VCaP (cell line): ENCODE results near the gene DGKQ.
A peak's percentile ranks its signal among the peaks of the same experiment; 100 is the strongest.
"Not testable (repeated sequence)": the region's sequence is repeated elsewhere in the genome, so short reads cannot be mapped to it uniquely, and the experiment has no call there.

Experiments used
- H3K27ac ChIP-seq: fragments of 450-650 bp; 2 replicates; pipeline ENCODE4 v1.5.1; 2017
- TF ChIP-seq, protein P1 (sequence below): fragments of 450-650 bp; conservative IDR thresholded peaks from 2 replicates; pipeline ENCODE4 v1.5.1; 2017; ENCODE audit warnings: mild to moderate bottlenecking, moderate library complexity

Gene DGKQ

DNA sequence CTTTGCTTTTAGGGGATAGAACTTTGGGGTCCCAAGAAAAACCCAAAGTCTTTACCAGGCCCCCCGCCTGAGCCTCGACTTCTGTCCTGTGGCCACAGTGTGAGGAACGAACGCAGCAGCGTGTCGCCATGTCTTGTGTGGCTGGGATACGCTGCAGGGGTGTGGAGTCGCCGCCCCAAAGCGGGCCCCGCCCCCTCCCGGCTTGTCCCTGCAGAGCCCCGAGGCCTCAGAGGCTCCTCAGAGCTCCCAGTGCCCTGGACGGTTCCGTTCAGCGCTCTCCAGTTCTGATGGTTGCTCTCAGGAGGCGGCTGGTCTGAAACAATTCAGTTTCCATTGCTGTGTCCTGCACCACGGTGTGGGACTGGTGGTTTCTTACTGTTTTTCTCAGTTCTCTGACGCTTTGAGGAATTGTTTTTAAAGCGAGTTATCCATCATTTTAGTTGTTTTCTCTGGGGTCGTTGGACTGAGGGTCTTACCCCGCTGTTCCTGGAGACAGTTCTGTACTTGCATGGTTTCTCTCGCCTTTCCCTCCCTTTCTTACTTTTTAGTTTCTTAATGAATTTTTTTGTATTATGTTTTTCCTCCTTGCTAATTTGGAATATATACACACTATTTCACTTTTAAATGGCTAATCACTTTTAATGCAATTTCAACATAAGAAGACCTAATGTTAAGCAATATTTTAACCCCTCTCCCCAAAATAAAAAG is 11.9 kb upstream of the DGKQ start:
- peak overlapping the region; percentile 88 for H3K27ac ChIP-seq
- TF ChIP-seq, protein P1, sequence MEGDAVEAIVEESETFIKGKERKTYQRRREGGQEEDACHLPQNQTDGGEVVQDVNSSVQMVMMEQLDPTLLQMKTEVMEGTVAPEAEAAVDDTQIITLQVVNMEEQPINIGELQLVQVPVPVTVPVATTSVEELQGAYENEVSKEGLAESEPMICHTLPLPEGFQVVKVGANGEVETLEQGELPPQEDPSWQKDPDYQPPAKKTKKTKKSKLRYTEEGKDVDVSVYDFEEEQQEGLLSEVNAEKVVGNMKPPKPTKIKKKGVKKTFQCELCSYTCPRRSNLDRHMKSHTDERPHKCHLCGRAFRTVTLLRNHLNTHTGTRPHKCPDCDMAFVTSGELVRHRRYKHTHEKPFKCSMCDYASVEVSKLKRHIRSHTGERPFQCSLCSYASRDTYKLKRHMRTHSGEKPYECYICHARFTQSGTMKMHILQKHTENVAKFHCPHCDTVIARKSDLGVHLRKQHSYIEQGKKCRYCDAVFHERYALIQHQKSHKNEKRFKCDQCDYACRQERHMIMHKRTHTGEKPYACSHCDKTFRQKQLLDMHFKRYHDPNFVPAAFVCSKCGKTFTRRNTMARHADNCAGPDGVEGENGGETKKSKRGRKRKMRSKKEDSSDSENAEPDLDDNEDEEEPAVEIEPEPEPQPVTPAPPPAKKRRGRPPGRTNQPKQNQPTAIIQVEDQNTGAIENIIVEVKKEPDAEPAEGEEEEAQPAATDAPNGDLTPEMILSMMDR: no peak

GRCh38 chr4:984336-985054 is 11.1 kb upstream of the DGKQ start:
- TF ChIP-seq, protein P1: no peak
- H3K27ac ChIP-seq: no peak overlapping the region

- H3K27ac ChIP-seq: no peak overlapping the region
- TF ChIP-seq, protein P1: no peak
Measured at GRCh38 chr4:982814-983213, 9.4 kb upstream of the DGKQ start.

DNA sequence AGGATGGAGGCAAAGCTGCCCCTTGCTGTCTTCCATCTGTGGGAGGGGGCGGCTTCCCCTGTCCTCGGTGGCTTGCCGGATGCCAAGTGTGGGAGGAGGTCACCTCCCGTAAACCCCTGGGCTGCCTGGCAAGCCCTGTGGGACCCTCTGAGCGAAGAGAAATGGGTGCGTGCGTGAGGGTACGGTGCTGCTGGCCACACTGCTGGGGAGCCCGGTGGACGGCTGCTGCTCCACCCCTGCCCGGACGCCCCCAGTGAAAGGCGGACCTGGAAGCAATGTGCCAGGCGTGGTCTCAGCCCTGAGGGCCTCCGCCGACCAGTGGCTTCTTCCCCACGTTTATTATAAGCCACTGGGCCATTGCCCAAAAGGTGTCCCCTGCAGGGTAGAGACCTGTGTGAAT is 8.9 kb upstream of the DGKQ start:
- H3K27ac ChIP-seq: no peak overlapping the region
- TF ChIP-seq, protein P1: no peak

GRCh38 chr4:978957-979701 is 5.8 kb upstream of the DGKQ start:
- H3K27ac ChIP-seq: no peak overlapping the region
- TF ChIP-seq, protein P1: no peak

DNA sequence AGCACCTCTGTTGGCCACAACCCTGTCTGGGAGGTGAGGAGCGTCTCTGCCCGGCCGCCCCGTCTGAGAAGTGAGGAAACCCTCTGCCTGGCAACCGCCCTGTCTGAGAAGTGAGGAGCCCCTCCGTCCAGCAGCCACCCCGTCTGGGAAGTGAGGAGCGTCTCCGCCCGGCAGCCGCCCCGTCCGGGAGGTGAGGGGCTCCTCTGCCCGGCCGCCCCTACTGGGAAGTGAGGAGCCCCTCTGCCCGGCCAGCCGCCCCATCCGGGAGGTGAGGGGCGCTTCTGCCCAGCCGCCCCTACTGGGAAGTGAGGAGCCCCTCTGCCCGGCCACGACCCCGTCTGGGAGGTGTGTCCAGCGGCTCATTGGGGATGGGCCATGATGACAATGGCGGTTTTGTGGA is 2.6 kb upstream of the DGKQ start:
- H3K27ac ChIP-seq: not testable (repeated sequence)

- TF ChIP-seq, protein P1: no peak
- no peak overlapping the region for H3K27ac ChIP-seq
Measured at GRCh38 chr4:974668-975067, 1.3 kb upstream of the DGKQ start.
